ENCODE data around the gene SPRR3. TPM values are rescaled to one million over a fixed set of nuclear protein-coding genes. Genes with fewer than 3 reads are reported as not detected.
"Not testable (repeated sequence)": the region's sequence is repeated elsewhere in the genome, so short reads cannot be mapped to it uniquely, and the experiment has no call there.

SPRR3 gene
- total and polyA plus RNA-seq, 4 donors: 0.61 TPM; not detected in 3

DNA sequence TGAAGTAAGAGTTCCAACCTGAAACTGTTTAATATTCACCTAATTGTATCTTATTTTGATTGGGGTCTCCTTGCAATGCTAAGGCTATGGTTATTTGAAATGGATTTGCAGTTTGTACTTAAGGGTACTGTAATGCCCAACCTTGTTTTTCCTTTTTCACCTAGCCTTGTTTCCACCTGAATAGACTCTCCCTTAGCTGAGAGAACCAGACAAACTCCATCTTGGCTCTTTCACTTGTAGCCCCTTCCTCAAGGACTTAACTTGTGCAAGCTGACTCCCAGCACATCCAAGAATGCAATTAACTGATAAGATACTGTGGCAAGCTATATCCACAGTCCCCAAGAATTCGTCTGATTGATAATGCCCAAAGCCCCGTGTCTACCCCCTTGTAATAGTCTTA lies 20.3 kb downstream of the SPRR3 start:
- not testable (repeated sequence) for H3K27ac ChIP-seq (ENCODE audit: low read depth in 1 of 2, low read length in 2 of 2); H3K27me3 ChIP-seq (ENCODE audit: control insufficient read depth in 4 of 4, insufficient read depth in 4 of 4, low read length in 3 of 4); H3K4me3 ChIP-seq (ENCODE audit: low read depth in 1 of 3, low read length in 3 of 3); H3K36me3 ChIP-seq (ENCODE audit: control insufficient read depth in 4 of 4, insufficient read depth in 3 of 4, low read depth in 1 of 4, low read length in 3 of 4); DNase-seq (ENCODE audit: low spot score); H3K4me1 ChIP-seq (ENCODE audit: control insufficient read depth in 4 of 4, insufficient read depth in 4 of 4, low read length in 3 of 4); H3K9ac ChIP-seq (ENCODE audit: low read depth in 1 of 2, low read length in 2 of 2); H3K9me3 ChIP-seq (ENCODE audit: control insufficient read depth in 4 of 4, low read length in 3 of 4)
- WGBS: 26% methylated on average over 2 of the region's 2 CpGs

DNA sequence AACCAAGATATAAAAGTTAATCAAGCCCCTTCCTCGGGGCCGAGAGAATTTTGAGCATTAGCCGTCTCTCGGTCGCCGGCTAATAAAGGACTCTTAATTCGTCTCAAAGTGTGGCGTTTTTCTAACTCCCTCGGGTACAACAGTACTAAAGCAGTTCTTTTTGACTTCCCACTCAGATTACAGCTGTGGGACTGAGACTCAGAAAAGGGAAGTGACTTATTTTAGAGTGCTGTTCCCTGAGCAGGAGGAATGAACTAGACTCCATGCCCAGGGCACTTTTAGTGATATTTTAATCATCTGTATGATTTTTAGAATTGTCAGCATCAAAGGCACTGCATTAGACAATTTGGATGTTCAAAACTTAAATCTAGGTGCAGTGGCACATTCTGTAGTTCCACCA lies 20.8 kb downstream of the SPRR3 start:
- 62% methylated on average over 9 of the region's 9 CpGs for WGBS
- DNase-seq (ENCODE audit: low spot score); H3K9me3 ChIP-seq (ENCODE audit: control insufficient read depth in 4 of 4, low read length in 3 of 4); H3K36me3 ChIP-seq (ENCODE audit: control insufficient read depth in 4 of 4, insufficient read depth in 3 of 4, low read depth in 1 of 4, low read length in 3 of 4); H3K9ac ChIP-seq (ENCODE audit: low read depth in 1 of 2, low read length in 2 of 2); H3K4me1 ChIP-seq (ENCODE audit: control insufficient read depth in 4 of 4, insufficient read depth in 4 of 4, low read length in 3 of 4); H3K4me3 ChIP-seq (ENCODE audit: low read depth in 1 of 3, low read length in 3 of 3); H3K27ac ChIP-seq (ENCODE audit: low read depth in 1 of 2, low read length in 2 of 2); H3K27me3 ChIP-seq (ENCODE audit: control insufficient read depth in 4 of 4, insufficient read depth in 4 of 4, low read length in 3 of 4): not testable (repeated sequence)

- Histone ChIP-seq H3K27me3 (ENCODE audit: control insufficient read depth in 4 of 4, insufficient read depth in 4 of 4, low read length in 3 of 4) (peaks cover 0 to 1% (median 0%) of the 10 kb centered on the region in 4 donors), H3K9ac (ENCODE audit: low read depth in 1 of 2, low read length in 2 of 2) (no peak overlapping the region), H3K4me3 (ENCODE audit: low read depth in 1 of 3, low read length in 3 of 3) (no peak overlapping the region), H3K27ac (ENCODE audit: low read depth in 1 of 2, low read length in 2 of 2) (no peak overlapping the region), H3K36me3 (ENCODE audit: control insufficient read depth in 4 of 4, insufficient read depth in 3 of 4, low read depth in 1 of 4, low read length in 3 of 4) (no peaks in the 10 kb centered on the region), H3K9me3 (ENCODE audit: control insufficient read depth in 4 of 4, low read length in 3 of 4) (peaks cover 0 to under 1% (median 0%) of the 10 kb centered on the region in 4 donors), H3K4me1 (ENCODE audit: control insufficient read depth in 4 of 4, insufficient read depth in 4 of 4, low read length in 3 of 4) (no peaks in the 10 kb centered on the region)
- WGBS: 90% methylated on average over 7 of the region's 7 CpGs
- TF ChIP-seq RAD21 (IDR thresholded peaks at IDR 0.05): no peak
- TF ChIP-seq EGR1 (IDR thresholded peaks at IDR 0.05; ENCODE audit: low read depth in 2 of 2): no peak
- TF ChIP-seq REST (IDR thresholded peaks at IDR 0.05): no peak
- TF ChIP-seq, protein P1, sequence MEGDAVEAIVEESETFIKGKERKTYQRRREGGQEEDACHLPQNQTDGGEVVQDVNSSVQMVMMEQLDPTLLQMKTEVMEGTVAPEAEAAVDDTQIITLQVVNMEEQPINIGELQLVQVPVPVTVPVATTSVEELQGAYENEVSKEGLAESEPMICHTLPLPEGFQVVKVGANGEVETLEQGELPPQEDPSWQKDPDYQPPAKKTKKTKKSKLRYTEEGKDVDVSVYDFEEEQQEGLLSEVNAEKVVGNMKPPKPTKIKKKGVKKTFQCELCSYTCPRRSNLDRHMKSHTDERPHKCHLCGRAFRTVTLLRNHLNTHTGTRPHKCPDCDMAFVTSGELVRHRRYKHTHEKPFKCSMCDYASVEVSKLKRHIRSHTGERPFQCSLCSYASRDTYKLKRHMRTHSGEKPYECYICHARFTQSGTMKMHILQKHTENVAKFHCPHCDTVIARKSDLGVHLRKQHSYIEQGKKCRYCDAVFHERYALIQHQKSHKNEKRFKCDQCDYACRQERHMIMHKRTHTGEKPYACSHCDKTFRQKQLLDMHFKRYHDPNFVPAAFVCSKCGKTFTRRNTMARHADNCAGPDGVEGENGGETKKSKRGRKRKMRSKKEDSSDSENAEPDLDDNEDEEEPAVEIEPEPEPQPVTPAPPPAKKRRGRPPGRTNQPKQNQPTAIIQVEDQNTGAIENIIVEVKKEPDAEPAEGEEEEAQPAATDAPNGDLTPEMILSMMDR (IDR thresholded peaks at IDR 0.05; ENCODE audit: low read depth, low read length, missing input control): no peak
- DNase-seq (ENCODE audit: low spot score): no peak
These were observed 21.6 kb downstream of the SPRR3 start for GRCh38 chr1:153023109-153023508.

DNA sequence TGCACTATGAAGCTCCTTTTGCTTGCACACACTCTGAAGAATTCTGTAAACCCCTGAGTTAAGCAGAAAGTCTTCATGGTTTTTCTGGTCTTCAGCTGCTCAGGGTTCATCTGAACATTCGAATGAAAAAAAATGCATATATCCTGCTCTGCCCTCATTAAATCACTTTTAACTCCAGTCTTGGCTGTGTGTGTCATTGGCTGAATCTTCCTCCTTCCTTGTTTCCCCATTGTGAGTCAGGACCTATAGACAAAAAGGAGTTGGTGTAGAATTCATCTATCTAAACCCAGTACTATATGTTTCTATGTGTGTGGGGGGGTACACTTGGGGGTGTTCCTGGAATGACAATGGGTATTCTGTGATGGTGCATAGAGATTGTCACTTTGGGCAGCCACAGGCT lies 22.9 kb downstream of the SPRR3 start:
- H3K36me3 ChIP-seq (ENCODE audit: control insufficient read depth in 4 of 4, insufficient read depth in 3 of 4, low read depth in 1 of 4, low read length in 3 of 4): no peaks in the 10 kb centered on the region
- no peak overlapping the region for H3K4me3 ChIP-seq (ENCODE audit: low read depth in 1 of 3, low read length in 3 of 3)
- H3K9me3 ChIP-seq (ENCODE audit: control insufficient read depth in 4 of 4, low read length in 3 of 4): no peaks in the 10 kb centered on the region
- no peaks in the 10 kb centered on the region for H3K4me1 ChIP-seq (ENCODE audit: control insufficient read depth in 4 of 4, insufficient read depth in 4 of 4, low read length in 3 of 4)
- no peaks in the 10 kb centered on the region for H3K27me3 ChIP-seq (ENCODE audit: control insufficient read depth in 4 of 4, insufficient read depth in 4 of 4, low read length in 3 of 4)
- H3K9ac ChIP-seq (ENCODE audit: low read depth in 1 of 2, low read length in 2 of 2): no peak overlapping the region
- no peak overlapping the region for H3K27ac ChIP-seq (ENCODE audit: low read depth in 1 of 2, low read length in 2 of 2)
- 83% methylated on average over 1 of the region's 1 CpG for WGBS
- DNase-seq (ENCODE audit: low spot score): no peak
- no peak for TF ChIP-seq SP1 (IDR thresholded peaks at IDR 0.05)
- no peak for TF ChIP-seq MAX (IDR thresholded peaks at IDR 0.05)
- no peak for TF ChIP-seq FOXA2 (IDR thresholded peaks at IDR 0.05)
- TF ChIP-seq, protein P2, sequence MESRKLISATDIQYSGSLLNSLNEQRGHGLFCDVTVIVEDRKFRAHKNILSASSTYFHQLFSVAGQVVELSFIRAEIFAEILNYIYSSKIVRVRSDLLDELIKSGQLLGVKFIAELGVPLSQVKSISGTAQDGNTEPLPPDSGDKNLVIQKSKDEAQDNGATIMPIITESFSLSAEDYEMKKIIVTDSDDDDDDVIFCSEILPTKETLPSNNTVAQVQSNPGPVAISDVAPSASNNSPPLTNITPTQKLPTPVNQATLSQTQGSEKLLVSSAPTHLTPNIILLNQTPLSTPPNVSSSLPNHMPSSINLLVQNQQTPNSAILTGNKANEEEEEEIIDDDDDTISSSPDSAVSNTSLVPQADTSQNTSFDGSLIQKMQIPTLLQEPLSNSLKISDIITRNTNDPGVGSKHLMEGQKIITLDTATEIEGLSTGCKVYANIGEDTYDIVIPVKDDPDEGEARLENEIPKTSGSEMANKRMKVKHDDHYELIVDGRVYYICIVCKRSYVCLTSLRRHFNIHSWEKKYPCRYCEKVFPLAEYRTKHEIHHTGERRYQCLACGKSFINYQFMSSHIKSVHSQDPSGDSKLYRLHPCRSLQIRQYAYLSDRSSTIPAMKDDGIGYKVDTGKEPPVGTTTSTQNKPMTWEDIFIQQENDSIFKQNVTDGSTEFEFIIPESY (IDR thresholded peaks at IDR 0.05): no peak
- TF ChIP-seq FOXA1 (IDR thresholded peaks at IDR 0.05): no peak
- no peak for TF ChIP-seq ATF3 (IDR thresholded peaks at IDR 0.05)
- no peak for TF ChIP-seq REST (IDR thresholded peaks at IDR 0.05)
- TF ChIP-seq GABPA (IDR thresholded peaks at IDR 0.05 in 1 of 2, conservative IDR thresholded peaks at IDR 0.05 in 1 of 2): no peak
- no peak for TF ChIP-seq RXRA (IDR thresholded peaks at IDR 0.05)
